Ovary (tissue), 9 donors: ENCODE data around the gene KCNJ1. TPM values are rescaled to one million over a fixed set of nuclear protein-coding genes. Genes with fewer than 3 reads are reported as not detected.

Experiments
- DNase-seq, 5 donors: peaks; one replicate each; pipeline ENCODE4 v3.0.0-alpha.2; 2019 to 2020
- H3K27ac ChIP-seq, 2 donors: fragments of 200-600 bp; one replicate each; pipeline versions ENCODE4 v1.5.1 to v1.8.0; 2019 to 2022
- H3K27me3 ChIP-seq: fragments of 200-600 bp; one replicate; pipeline ENCODE4 v1.8.0; 2022
- H3K36me3 ChIP-seq: fragments of 200-600 bp; sonication (generic); one replicate; pipeline ENCODE4 v1.5.1; 2019
- H3K4me1 ChIP-seq: one replicate; pipeline ENCODE4 v1.8.1; 2013; ENCODE audit warnings: mild to moderate bottlenecking, moderate library complexity; ENCODE audit not compliant: insufficient read depth
- H3K4me3 ChIP-seq: fragments of 200-600 bp; sonication (generic); one replicate; pipeline ENCODE4 v1.5.1; 2017
- H3K9me3 ChIP-seq, 2 donors: fragments of 200-600 bp in 1 of 2; sonication (generic) in 1 of 2; one replicate each; pipeline versions ENCODE4 v1.5.1 to v1.8.1; 2013 to 2019; ENCODE audit warnings: mild to moderate bottlenecking in 1 of 2, moderate library complexity in 1 of 2
- CTCF ChIP-seq, 3 donors: fragments of 450-650 bp in 2 of 3; fragments of 200-600 bp in 1 of 3; IDR thresholded peaks; one replicate each; pipeline versions ENCODE4 v1.5.1 to v1.8.0; 2016 to 2022; ENCODE audit warnings: antibody characterized with exemption in 3 of 3, mild to moderate bottlenecking in 1 of 3
- EP300 ChIP-seq: sonication (generic); formaldehyde crosslinking; IDR thresholded peaks from one replicate; pipeline ENCODE4 v1.6.1; 2017; ENCODE audit warnings: antibody characterized with exemption
- POLR2A ChIP-seq: fragments of 450-650 bp; IDR thresholded peaks from one replicate; pipeline ENCODE4 v1.6.1; 2017; ENCODE audit warnings: antibody characterized with exemption, mild to moderate bottlenecking, moderate library complexity
- WGBS, 3 donors: extraction: QIAGEN DNeasy Blood & Tissue Kit in 1 of 3; methylation state at CpG; one replicate each; pipeline versions ENCODE4 v1.1.5 to v1.1.7; 2013 to 2017; 5-methylcytosine and 5-hydroxymethylcytosine counted together
- intact Hi-C, 4 donors: fragments of 100-400 bp; cut with DNase I; formaldehyde crosslinking; loops; one replicate each; pipeline versions ENCODE4 v1.11.0 to v1.15.1; 2022 to 2023
- polyA plus RNA-seq, 2 donors: library from polyadenylated mRNA; stranded (reverse); fragments of 200-250 nt in 1 of 2; fragments of 350-450 nt in 1 of 2; fragmentation: Illumina TruSeq in 1 of 2; extraction: RNeasy Lipid Tissue Mini Kit (QIAGEN cat#74804) in 1 of 2; gene quantifications; one replicate each; pipeline ENCODE4 v1.2.3, GENCODE V29; 2013 to 2014
- total RNA-seq, 7 donors: library from RNA; depleted of rRNA in 2 of 7; stranded (reverse); fragments of >200 nt in 2 of 7; fragmentation: NEBNext Ultra II Directional in 3 of 7; extraction: Animal tissue kit (Norgen Biotek cat#: 25700) in 3 of 7; gene quantifications; one replicate each; pipeline versions ENCODE4 v1.1.0 to v1.2.4, GENCODE V29; 2016 to 2023
- donor health status: DM: no; HTN: no; CAD: no; lungs with moderate emphysema.
- donor health status: DM: no; HTN: no; CAD: no.
- donor health status: Bipolar disorder and iron deficiency.
- donor health status: DM: yes; HTN: yes; CAD: no.
- donor health status: DM: no; HTN: no; CAD: no.
- donor health status: DM: yes; HTN: yes; CAD: no.

KCNJ1 gene
- total and polyA plus RNA-seq, 9 donors = 0.48 TPM; not detected in 8

- H3K4me3 ChIP-seq = no peak overlapping the region
- no peak overlapping the region for H3K27ac ChIP-seq
- no peaks in the 10 kb centered on the region for H3K4me1 ChIP-seq
- TF ChIP-seq POLR2A (no peak), CTCF (IDR thresholded peaks at IDR 0.05) (no peak), EP300 (no peak)
- intact Hi-C loops = loop anchor here in 1 of 4 donors (5.0 kb wide), 1 partner anchor 75 kb away; no protein-coding TSS in a partner anchor
- no peaks in the 10 kb centered on the region for H3K9me3 ChIP-seq
- no peak for DNase-seq
- H3K27me3 ChIP-seq = no peaks in the 10 kb centered on the region
- H3K36me3 ChIP-seq = no peaks in the 10 kb centered on the region
- WGBS, 3 donors = 67 to 72% (median 69%) methylated on average over 5 of the region's 5 CpGs
These were observed 15.4 kb upstream of the KCNJ1 start for GRCh38 chr11:128882451-128882850.

- Histone ChIP-seq H3K36me3 (no peaks in the 10 kb centered on the region), H3K27ac (no peak overlapping the region), H3K9me3 (no peaks in the 10 kb centered on the region), H3K4me1 (no peaks in the 10 kb centered on the region), H3K27me3 (no peaks in the 10 kb centered on the region), H3K4me3 (no peak overlapping the region)
- intact Hi-C loops = loop anchor here in 1 of 4 donors (5.0 kb wide), 1 partner anchor 76 kb away; no protein-coding TSS in a partner anchor
- 87 to 90% (median 89%) methylated on average over 8 of the region's 8 CpGs for WGBS, 3 donors
- DNase-seq = no peak
- TF ChIP-seq EP300 (no peak), CTCF (IDR thresholded peaks at IDR 0.05) (no peak), POLR2A (no peak)
These were observed 14.1 kb upstream of the KCNJ1 start for GRCh38 chr11:128881221-128881620.

- Histone ChIP-seq H3K4me3 (no peak overlapping the region), H3K27me3 (no peaks in the 10 kb centered on the region), H3K4me1 (no peaks in the 10 kb centered on the region), H3K27ac (no peak overlapping the region), H3K9me3 (no peaks in the 10 kb centered on the region), H3K36me3 (no peaks in the 10 kb centered on the region)
- WGBS, 3 donors = 90 to 94% (median 93%) methylated on average over 12 of the region's 12 CpGs
- DNase-seq = no peak
- intact Hi-C loops = loop anchor here in 1 of 4 donors (5.0 kb wide), 1 partner anchor 77 kb away; no protein-coding TSS in a partner anchor
- no peak for TF ChIP-seq POLR2A
- TF ChIP-seq EP300 = no peak
- no peak for TF ChIP-seq CTCF (IDR thresholded peaks at IDR 0.05)
These were observed 12.7 kb upstream of the KCNJ1 start for GRCh38 chr11:128879817-128880216.

- Histone ChIP-seq H3K27me3 (no peaks in the 10 kb centered on the region), H3K36me3 (no peaks in the 10 kb centered on the region), H3K4me1 (no peaks in the 10 kb centered on the region), H3K4me3 (no peak overlapping the region), H3K9me3 (no peaks in the 10 kb centered on the region), H3K27ac (no peak overlapping the region)
- no peak for TF ChIP-seq EP300
- TF ChIP-seq POLR2A = no peak
- no peak for TF ChIP-seq CTCF (IDR thresholded peaks at IDR 0.05)
- 83 to 88% (median 84%) methylated on average over 2 of the region's 2 CpGs for WGBS, 3 donors
- no peak for DNase-seq
- intact Hi-C loops = no loop called here
These were observed 11.4 kb upstream of the KCNJ1 start for GRCh38 chr11:128878455-128878854.
